BLaER1 treated with 17β-estradiol and CSF1 and Interleukin-3, amounts not matched to agents 10 nM and 100 nM (cell line): ENCODE measurements around the gene ZFYVE19.

Experiments used
- H3K27ac ChIP-seq, 11 experiments: shearing (Covaris generic); formaldehyde crosslinking; 2 replicates each; pipeline ENCODE4 v1.8.1; 2022
- H3K27me3 ChIP-seq, 11 experiments: shearing (Covaris generic); formaldehyde crosslinking; 2 replicates each; pipeline ENCODE4 v1.8.1; 2022
- H3K36me3 ChIP-seq, 11 experiments: shearing (Covaris generic); formaldehyde crosslinking; 2 replicates each; pipeline ENCODE4 v1.8.1; 2022
- H3K4me1 ChIP-seq, 10 experiments: shearing (Covaris generic); formaldehyde crosslinking; 2 replicates each; pipeline ENCODE4 v1.8.1; 2022
- H3K4me2 ChIP-seq, 11 experiments: shearing (Covaris generic); formaldehyde crosslinking; 2 replicates each; pipeline ENCODE4 v1.8.1; 2022
- H3K4me3 ChIP-seq, 10 experiments: shearing (Covaris generic); formaldehyde crosslinking; 2 replicates each; pipeline ENCODE4 v1.8.1; 2022
- H3K9ac ChIP-seq, 11 experiments: shearing (Covaris generic); formaldehyde crosslinking; 2 replicates each; pipeline ENCODE4 v1.8.1; 2022
- H3K9me3 ChIP-seq, 11 experiments: shearing (Covaris generic); formaldehyde crosslinking; replicated peaks in 1 of 11; 2 replicates each; pipeline ENCODE4 v1.8.1; 2022
- H4K20me1 ChIP-seq, 11 experiments: shearing (Covaris generic); formaldehyde crosslinking; 2 replicates each; pipeline ENCODE4 v1.8.1; 2022
- Cebpa-rat ChIP-seq, 11 experiments: shearing (Covaris generic); IDR thresholded peaks; 2 replicates each; pipeline ENCODE4 v1.8.1; 2022

Gene ZFYVE19

DNA sequence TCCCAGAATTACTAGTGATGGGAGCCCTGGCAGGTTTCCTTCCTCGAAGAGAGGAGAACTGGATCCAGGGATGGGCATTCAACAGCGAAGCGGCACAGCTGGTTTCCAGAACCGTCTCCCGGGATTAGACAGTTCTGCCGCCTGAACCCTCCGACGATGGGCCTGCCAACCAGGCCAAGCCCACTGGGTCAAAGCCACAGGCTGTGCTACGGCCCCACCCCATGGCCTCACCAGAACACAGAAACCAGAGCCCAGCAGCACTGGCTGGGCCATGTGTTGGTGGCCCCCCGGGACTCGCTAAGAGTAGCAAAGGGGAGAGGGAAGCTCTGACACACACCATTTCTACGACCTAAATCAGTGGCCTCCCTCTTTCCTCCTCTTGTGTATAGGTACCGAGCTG is 34.9 kb upstream of the ZFYVE19 start:
- peak overlapping the region in 4 of 11 experiments; percentile 37 to 97 (median 92); a peak in 6 of 22 replicates for H3K27ac ChIP-seq
- H3K4me3 ChIP-seq, result 0 out of 20 replicates have a peak overlapping the region, but pooled peaks of 1 of the 10 experiments have one; percentile 10
- H4K20me1 ChIP-seq, result peaks cover 5 to 90% (median 51%) of the 10 kb centered on the region in 11 experiments; a peak in 16 of 22 replicates
- H3K4me2 ChIP-seq, result peak overlapping the region; percentile 90 to 100 (median 99)
- H3K36me3 ChIP-seq, result peaks cover 34 to 59% (median 41%) of the 10 kb centered on the region in 11 experiments; a peak in 21 of 22 replicates
- no peaks in the 10 kb centered on the region for H3K9me3 ChIP-seq
- H3K4me1 ChIP-seq, result peaks cover 73 to 98% (median 85%) of the 10 kb centered on the region in 10 experiments
- peak overlapping the region in 5 of 11 experiments; percentile 21 to 87 (median 56); a peak in 8 of 22 replicates for H3K9ac ChIP-seq
- no peaks in the 10 kb centered on the region for H3K27me3 ChIP-seq
- TF ChIP-seq Cebpa-rat (IDR thresholded peaks at IDR 0.05), result no peak

GRCh38 chr15:40773496-40773895 is 33.4 kb upstream of the ZFYVE19 start:
- Histone ChIP-seq H4K20me1 (peaks cover 5 to 75% (median 36%) of the 10 kb centered on the region in 11 experiments; a peak in 16 of 22 replicates), H3K4me3 (no peak overlapping the region), H3K9me3 (no peaks in the 10 kb centered on the region), H3K27me3 (no peaks in the 10 kb centered on the region), H3K4me1 (peaks cover 63 to 86% (median 73%) of the 10 kb centered on the region in 10 experiments), H3K36me3 (peaks cover 44 to 68% (median 55%) of the 10 kb centered on the region in 11 experiments), H3K9ac (no peak overlapping the region), H3K27ac (no peak overlapping the region; a peak in 1 of 22 replicates), H3K4me2 (peak overlapping the region in 9 of 11 experiments; percentile 38 to 100 (median 99); a peak in 12 of 22 replicates)
- TF ChIP-seq Cebpa-rat (IDR thresholded peaks at IDR 0.05), result no peak

GRCh38 chr15:40773902-40774301 is 33.0 kb upstream of the ZFYVE19 start:
- no peak for TF ChIP-seq Cebpa-rat (IDR thresholded peaks at IDR 0.05)
- no peak overlapping the region for H3K4me3 ChIP-seq
- H4K20me1 ChIP-seq, result peaks cover 5 to 74% (median 32%) of the 10 kb centered on the region in 11 experiments; a peak in 16 of 22 replicates
- no peak overlapping the region for H3K9ac ChIP-seq
- H3K27me3 ChIP-seq, result no peaks in the 10 kb centered on the region
- peaks cover 48 to 72% (median 59%) of the 10 kb centered on the region in 11 experiments for H3K36me3 ChIP-seq
- no peaks in the 10 kb centered on the region for H3K9me3 ChIP-seq
- no peak overlapping the region; a peak in 1 of 22 replicates for H3K27ac ChIP-seq
- H3K4me1 ChIP-seq, result peaks cover 59 to 82% (median 69%) of the 10 kb centered on the region in 10 experiments
- no peak overlapping the region for H3K4me2 ChIP-seq

GRCh38 chr15:40775007-40775406 is 31.9 kb upstream of the ZFYVE19 start:
- no peak for TF ChIP-seq Cebpa-rat (IDR thresholded peaks at IDR 0.05)
- Histone ChIP-seq H3K4me1 (peaks cover 48 to 71% (median 58%) of the 10 kb centered on the region in 10 experiments), H3K36me3 (peaks cover 59 to 83% (median 70%) of the 10 kb centered on the region in 11 experiments), H3K4me3 (no peak overlapping the region), H3K27ac (peak overlapping the region in 2 of 11 experiments; percentile 6 to 18; a peak in 1 of 22 replicates), H3K9me3 (no peaks in the 10 kb centered on the region), H3K27me3 (no peaks in the 10 kb centered on the region), H3K9ac (peak overlapping the region in 4 of 11 experiments; percentile 4 to 37 (median 30); a peak in 3 of 22 replicates), H4K20me1 (peaks cover 4 to 73% (median 25%) of the 10 kb centered on the region in 11 experiments; a peak in 16 of 22 replicates), H3K4me2 (peak overlapping the region in 7 of 11 experiments; percentile 11 to 61 (median 47); a peak in 13 of 22 replicates)

DNA sequence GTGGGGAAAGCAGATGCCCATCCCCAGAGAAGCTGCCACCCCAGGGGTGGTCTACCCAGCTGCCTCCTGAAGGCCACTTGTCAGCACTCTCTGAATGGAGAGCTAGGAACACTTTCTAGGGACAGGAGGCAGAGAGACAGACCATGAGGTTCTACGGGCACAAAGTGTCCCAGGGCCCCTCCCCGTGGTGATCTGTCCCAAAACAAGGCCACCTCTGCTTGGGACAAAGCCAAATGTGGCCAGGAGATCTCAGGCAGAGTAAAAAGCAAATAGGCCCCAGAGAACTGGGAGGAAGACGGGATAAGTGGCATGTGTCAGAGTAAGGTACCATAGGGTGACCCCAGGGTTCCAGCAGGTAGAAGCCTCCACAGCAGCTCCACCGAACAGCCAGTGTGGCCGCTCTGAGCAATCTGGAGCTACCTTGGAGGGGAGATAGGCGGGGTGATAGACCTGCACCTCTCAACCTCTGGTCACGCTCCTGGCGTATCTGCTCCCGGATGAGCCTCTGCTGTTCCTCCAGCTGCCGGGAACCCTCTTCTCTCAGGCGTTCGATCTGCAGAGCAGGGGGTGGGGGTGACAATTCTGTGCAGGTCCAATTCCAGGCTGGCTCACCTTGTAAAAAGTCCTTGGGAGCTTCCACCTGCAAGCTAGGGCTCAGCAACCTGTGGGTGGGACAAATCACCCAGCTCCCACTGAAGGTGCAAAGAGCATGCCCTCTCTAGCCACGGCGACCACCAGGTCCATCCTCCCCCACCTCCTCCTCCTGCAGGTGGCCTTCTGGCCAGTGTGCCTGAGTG is 31.0 kb upstream of the ZFYVE19 start:
- Histone ChIP-seq H3K4me3 (no peak overlapping the region), H3K4me2 (peak overlapping the region in 9 of 11 experiments; percentile 11 to 70 (median 54); a peak in 18 of 22 replicates), H3K27ac (peak overlapping the region in 1 of 11 experiments; percentile 18; a peak in 1 of 22 replicates), H3K9ac (peak overlapping the region in 6 of 11 experiments; percentile 4 to 37 (median 20); a peak in 6 of 22 replicates), H3K4me1 (peaks cover 39 to 62% (median 48%) of the 10 kb centered on the region in 10 experiments), H3K36me3 (peaks cover 59 to 88% (median 72%) of the 10 kb centered on the region in 11 experiments), H3K27me3 (no peaks in the 10 kb centered on the region), H4K20me1 (peaks cover 0 to 72% (median 21%) of the 10 kb centered on the region in 11 experiments; a peak in 16 of 22 replicates), H3K9me3 (no peaks in the 10 kb centered on the region)
- TF ChIP-seq Cebpa-rat (IDR thresholded peaks at IDR 0.05), result no peak

DNA sequence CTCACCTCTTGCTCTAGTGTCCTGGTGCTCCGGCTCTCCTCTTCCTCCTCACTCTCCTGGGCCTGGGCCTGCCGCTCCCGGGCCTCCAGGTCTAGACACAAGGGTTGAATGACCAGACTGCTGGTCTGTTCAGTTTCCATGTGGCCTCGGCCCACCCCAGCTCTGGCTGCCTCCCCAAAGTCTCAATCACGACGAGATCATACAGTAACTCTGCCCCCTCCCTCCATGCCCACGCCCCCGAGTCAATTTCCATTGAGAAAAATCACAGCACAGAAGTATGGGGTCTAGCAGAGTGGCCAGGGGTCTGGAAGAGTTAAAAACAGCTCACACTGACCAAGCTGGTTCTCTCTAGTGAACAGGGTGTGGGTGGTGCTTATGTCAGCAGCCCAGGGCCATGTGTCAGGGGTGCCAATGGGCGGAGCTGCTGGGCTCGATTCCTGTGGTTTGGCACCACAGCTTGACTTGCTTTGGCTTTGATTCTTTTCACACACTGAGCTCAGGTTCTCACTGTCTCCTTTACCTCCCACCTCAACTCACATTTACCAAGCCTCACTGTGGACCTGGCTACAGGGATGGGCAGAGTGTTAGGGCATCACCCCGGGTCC is 30.2 kb upstream of the ZFYVE19 start:
- H3K27ac ChIP-seq, result no peak overlapping the region
- peak overlapping the region in 3 of 11 experiments; percentile 3 to 13 (median 11); a peak in 2 of 22 replicates for H3K9ac ChIP-seq
- no peak overlapping the region for H3K4me3 ChIP-seq
- H4K20me1 ChIP-seq, result peaks cover 0 to 69% (median 14%) of the 10 kb centered on the region in 11 experiments; a peak in 14 of 22 replicates
- peaks cover 59 to 86% (median 72%) of the 10 kb centered on the region in 11 experiments for H3K36me3 ChIP-seq
- no peak for TF ChIP-seq Cebpa-rat (IDR thresholded peaks at IDR 0.05)
- peak overlapping the region in 8 of 11 experiments; percentile 4 to 70 (median 30); a peak in 9 of 22 replicates for H3K4me2 ChIP-seq
- H3K27me3 ChIP-seq, result no peaks in the 10 kb centered on the region
- peaks cover 32 to 55% (median 41%) of the 10 kb centered on the region in 10 experiments for H3K4me1 ChIP-seq
- H3K9me3 ChIP-seq, result no peaks in the 10 kb centered on the region

- Histone ChIP-seq H3K27ac (no peak overlapping the region), H3K9me3 (no peaks in the 10 kb centered on the region), H4K20me1 (peaks cover 20 to 87% (median 53%) of the 10 kb centered on the region in 11 experiments; a peak in 20 of 22 replicates), H3K4me3 (no peak overlapping the region), H3K36me3 (peaks cover 23 to 37% (median 27%) of the 10 kb centered on the region in 11 experiments), H3K4me2 (no peak overlapping the region), H3K4me1 (peaks cover 16 to 26% (median 21%) of the 10 kb centered on the region in 10 experiments), H3K9ac (no peak overlapping the region), H3K27me3 (no peaks in the 10 kb centered on the region)
- TF ChIP-seq Cebpa-rat (IDR thresholded peaks at IDR 0.05), result no peak
Measured at GRCh38 chr15:40782609-40783227, 24.2 kb upstream of the ZFYVE19 start.

- Histone ChIP-seq H3K9me3 (no peaks in the 10 kb centered on the region), H4K20me1 (peaks cover 26 to 96% (median 65%) of the 10 kb centered on the region in 11 experiments; a peak in 20 of 22 replicates), H3K4me1 (peaks cover 38 to 50% (median 45%) of the 10 kb centered on the region in 10 experiments), H3K9ac (peak overlapping the region in 2 of 11 experiments; percentile 9 to 16; a peak in 2 of 22 replicates), H3K4me2 (peak overlapping the region in 2 of 11 experiments; percentile 88 to 92; a peak in 2 of 22 replicates), H3K4me3 (no peak overlapping the region), H3K27me3 (no peaks in the 10 kb centered on the region), H3K36me3 (peaks cover 0 to 17% (median 3%) of the 10 kb centered on the region in 11 experiments; a peak in 13 of 22 replicates), H3K27ac (no peak overlapping the region)
- TF ChIP-seq Cebpa-rat (IDR thresholded peaks at IDR 0.05), result no peak
Measured at GRCh38 chr15:40785164-40785563, 21.7 kb upstream of the ZFYVE19 start.
